ENCODE data around the gene KRTAP4-5. TPM values are rescaled to one million over a fixed set of nuclear protein-coding genes. Genes with fewer than 3 reads are reported as not detected.

The KRTAP4-5 gene
- total RNA-seq = not detected in 2 replicates

DNA sequence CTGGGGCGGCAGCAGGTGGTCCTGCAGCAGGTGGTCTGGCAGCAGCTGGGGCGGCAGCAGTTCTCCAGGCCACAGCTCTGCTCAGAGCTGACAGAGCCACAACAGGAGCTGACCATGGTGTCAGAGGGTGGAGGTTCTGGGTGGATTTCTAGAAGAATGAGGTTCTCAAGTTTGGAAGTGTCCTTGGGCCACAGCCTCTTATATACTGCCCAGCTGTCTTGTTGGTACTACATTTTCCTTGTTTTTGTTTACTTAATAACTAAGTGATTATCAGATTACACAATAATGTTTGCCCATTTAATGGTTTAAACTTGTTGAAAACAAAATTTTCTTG lies at the start of gene KRTAP4-5:
KRTAP4-5 (minus strand) TSS at position 174 of the 334 bp plus-strand sequence; CDS start at position 116, 58 bp downstream.

DNA sequence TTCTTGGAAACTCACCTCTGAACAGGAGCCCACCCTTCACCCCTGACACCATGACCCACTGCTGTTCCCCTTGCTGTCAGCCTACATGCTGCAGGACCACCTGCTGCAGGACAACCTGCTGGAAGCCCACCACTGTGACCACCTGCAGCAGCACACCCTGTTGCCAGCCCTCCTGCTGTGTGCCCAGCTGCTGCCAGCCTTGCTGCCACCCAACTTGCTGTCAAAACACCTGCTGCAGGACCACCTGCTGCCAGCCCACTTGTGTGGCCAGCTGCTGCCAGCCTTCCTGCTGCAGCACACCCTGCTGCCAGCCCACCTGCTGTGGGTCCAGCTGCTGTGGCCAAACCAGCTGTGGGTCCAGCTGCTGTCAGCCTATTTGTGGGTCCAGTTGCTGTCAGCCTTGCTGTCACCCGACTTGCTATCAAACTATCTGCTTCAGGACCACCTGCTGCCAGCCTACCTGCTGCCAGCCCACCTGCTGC lies 40.3 kb upstream of the KRTAP4-5 start, which contains the start of gene KRTAP9-1:
KRTAP9-1 (plus strand) TSS at position 51 of the 482 bp plus-strand sequence; CDS start at position 51, 0 bp downstream.

DNA sequence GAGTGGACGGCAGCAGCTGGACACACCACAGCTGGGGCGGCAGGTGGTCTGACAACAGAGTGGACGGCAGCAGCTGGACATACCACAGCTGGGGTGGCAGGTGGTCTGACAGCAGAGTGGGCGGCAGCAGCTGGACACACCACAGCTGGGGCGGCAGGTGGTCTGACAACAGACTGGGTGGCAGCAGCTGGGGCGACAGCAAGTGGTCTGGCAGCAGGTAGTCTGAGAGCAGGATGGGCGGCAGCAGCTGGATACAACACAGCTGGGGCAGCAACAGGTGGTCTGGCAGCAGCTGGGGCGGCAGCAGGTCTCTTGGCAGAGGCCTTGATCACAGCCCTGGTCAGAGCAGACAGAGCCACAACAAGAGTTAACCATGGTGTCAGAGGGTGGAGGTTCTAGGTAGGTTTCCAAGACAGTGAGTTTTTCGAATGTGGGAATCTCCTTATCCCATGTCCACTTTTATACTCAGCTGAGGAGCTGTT lies 34.9 kb upstream of the KRTAP4-5 start, which contains the start of gene KRTAP4-1:
KRTAP4-1 (minus strand) TSS at position 432 of the 482 bp plus-strand sequence; CDS start at position 375, 57 bp downstream.

DNA sequence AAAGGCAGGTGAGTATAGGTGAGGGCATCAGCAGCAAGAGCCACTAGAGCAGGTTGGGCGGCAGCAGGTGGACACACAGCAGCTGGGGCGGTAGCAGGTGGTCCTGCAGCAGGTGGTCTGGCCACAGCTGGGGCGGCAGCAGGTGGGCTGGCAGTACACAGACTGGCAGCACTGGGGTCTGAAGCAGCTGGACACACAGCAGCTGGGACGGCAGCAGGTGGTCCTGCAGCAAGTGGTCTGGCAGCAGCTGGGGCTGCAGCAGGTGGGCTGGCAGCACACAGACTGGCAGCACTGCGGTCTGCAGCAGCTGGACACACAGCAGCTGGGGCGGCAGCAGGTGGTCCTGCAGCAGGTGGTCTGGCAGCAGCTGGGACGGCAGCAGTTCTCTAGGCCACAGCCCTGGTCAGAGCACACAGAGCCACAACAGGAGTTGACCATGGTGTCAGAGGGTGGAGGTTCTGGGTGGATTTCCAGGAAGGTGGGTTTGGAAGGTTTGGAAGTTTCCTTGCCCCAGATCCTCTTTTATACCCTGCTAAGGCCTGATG lies 28.2 kb upstream of the KRTAP4-5 start, which contains the start of gene KRTAP4-2:
KRTAP4-2 (minus strand) TSS at position 495 of the 545 bp plus-strand sequence; CDS start at position 438, 57 bp downstream.

DNA sequence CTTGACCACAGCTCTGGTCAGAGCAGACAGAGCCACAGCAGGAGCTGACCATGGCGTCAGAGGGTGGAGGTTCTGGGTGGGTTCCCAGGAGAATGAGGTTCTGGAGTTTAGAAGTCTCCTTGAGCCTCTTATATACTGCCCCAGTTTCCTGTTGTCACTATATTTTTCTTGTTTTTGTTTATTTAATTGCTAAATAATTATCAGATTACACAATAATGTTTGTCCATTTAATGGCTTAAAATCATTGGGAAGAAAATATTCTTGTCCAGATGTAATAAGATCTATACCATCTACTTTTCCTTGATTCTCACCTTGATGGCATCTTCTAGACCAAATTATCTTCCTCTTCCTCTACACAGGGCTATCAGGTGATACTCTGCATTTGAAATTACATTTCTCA lies 18.5 kb upstream of the KRTAP4-5 start, which contains the start of gene KRTAP4-3:
KRTAP4-3 (minus strand) TSS at position 101 of the 400 bp plus-strand sequence; CDS start at position 52, 49 bp downstream.

DNA sequence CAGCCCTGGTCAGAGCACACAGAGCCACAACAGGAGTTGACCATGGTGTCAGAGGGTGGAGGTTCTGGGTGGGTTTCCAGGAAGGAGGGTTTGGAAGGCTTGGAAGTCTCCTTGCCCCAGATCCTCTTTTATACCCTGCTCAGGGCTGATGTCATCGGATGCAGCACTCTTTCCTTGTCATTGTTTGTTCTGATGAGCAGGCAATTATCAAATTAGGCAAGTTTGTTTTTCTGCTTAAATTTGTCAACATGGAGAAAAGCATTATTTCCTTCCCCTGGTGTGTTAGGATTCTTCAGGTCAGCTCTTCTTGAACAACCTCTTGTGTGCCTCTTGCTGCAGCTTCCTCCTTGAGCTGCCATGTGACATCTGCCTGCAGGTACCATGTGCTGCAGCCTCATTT lies 11.0 kb upstream of the KRTAP4-5 start, which contains the start of gene KRTAP4-4:
KRTAP4-4 (minus strand) TSS at position 101 of the 400 bp plus-strand sequence; CDS start at position 44, 57 bp downstream.

DNA sequence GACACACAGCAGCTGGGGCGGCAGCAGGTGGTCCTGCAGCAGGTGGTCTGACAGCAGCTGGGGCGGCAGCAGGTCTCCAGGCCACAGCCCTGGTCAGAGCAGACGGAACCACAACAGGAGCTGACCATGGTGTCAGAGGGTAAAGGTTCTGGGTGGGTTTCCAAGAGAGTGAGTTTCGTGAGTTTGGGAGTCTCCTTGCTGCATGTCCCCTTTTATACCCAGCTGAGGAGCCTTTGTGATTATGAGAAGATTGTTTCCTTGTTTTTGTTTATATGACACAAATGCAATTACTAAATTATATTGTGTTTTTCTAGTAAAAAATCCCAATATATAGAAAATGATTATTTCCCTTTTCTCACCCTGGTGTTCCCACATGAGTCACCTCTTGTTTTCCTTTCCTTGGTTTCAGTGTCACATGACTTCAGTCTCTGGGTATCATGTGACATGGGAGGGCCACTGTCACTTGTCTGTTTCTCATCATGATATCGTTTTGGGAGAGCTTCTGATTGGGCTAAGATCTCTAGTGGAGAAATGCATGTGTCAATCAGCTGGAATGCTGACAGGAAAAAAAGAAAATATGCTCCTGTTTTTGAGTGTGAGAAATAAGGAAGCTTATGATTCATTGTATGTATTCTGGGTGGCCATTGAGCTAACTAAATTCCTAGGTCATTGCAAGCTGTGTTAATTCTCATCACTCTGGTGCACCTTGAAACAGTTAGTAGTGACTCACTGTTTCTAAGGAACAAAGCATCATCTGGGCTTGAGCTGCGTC lies 9.1 kb downstream of the KRTAP4-5 start, which contains the start of gene KRTAP4-6:
KRTAP4-6 (minus strand) TSS at position 185 of the 772 bp plus-strand sequence; CDS start at position 128, 57 bp downstream.

DNA sequence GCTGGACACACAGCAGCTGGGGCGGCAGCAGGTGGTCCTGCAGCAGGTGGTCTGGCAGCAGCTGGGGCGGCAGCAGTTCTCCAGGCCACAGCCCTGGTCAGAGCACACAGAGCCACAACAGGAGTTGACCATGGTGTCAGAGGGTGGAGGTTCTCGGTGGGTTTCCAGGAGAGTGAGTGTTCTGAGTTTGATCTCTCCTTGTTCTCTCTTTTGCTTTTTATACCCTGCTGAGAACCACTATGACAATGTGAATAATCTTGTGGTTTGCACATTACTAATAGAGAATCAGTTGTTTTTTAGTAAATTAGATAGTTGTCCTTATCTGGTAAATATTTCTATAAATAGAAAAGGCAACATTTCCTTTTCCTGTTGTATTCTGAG lies 25.6 kb downstream of the KRTAP4-5 start, which contains the start of gene KRTAP4-12:
KRTAP4-12 (minus strand) TSS at position 192 of the 381 bp plus-strand sequence; CDS start at position 132, 60 bp downstream.

DNA sequence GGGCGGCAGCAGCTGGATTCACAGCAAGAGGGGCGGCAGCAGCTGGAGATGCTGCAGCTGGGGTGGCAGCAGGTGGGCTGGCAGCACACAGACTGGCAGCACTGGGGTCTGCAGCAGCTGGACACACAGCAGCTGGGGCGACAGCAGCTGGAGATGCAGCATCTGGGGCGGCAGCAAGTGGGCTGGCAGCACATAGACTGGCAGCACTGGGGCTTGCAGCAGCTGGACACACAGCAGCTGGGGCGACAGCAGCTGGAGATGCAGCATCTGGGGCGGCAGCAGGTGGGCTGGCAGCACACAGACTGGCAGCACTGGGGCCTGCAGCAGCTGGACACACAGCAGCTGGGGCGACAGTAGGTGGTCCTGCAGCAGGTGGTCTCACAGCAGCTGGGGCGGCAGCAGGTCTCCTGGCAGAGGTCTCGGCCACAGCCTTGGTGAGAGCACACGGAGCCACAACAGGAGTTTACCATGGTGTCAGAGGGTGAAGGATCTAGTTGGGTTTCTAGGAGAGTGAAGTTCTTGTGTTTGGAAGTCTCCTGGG lies 31.7 kb downstream of the KRTAP4-5 start, which contains the start of gene KRTAP4-11:
KRTAP4-11 (minus strand) TSS at position 528 of the 541 bp plus-strand sequence; CDS start at position 470, 58 bp downstream.

DNA sequence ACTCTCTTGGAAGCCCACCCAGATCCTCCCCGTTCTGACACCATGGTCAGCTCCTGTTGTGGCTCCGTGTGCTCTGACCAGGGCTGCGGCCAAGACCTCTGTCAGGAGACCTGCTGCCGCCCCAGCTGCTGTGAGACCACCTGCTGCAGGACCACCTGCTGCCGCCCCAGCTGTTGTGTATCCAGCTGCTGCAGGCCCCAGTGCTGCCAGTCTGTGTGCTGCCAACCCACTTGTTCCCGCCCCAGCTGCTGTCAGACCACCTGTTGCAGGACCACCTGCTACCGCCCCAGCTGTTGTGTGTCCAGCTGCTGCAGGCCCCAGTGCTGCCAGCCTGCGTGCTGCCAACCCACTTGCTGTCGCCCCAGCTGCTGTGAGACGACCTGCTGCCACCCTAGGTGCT lies 44.3 kb downstream of the KRTAP4-5 start, which contains the start of gene KRTAP4-9:
KRTAP4-9 (plus strand) TSS at position 43 of the 400 bp plus-strand sequence; CDS start at position 43, 0 bp downstream.

DNA sequence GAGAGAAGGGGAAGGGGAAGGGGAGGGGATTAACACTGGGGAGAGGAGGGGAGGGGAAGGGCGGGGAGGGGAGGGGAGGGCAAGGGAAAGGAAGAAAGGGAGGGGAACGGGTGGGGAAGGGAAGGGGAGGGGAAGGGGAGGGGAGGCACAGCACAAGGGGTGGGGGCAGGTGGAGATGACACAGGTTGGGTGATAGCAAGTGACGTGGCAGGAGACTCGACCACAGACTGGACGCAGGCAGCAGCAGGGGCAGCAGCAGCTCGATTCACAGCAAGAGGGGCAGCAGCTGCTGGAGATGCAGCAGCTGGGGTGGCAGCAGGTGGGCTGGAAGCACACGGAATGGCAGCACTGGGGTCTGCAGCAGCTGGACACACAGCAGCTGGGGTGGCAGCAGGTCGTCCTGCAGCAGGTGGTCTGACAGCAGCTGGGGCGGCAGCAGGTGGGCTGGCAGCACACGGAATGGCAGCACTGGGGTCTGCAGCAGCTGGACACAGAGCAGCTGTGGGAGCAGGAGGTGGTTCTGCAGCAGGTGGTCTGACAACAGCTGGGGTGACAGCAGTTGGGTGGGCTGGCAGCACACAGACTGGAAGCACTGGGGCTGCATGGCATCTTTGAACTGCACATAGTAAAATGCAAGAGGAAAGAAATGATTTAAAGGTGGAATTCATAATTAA lies 47.9 kb downstream of the KRTAP4-5 start, which contains the start of gene KRTAP4-16:
KRTAP4-16 (minus strand) TSS at position 624 of the 674 bp plus-strand sequence; CDS start at position 624, 0 bp downstream.

Small RNA genes within 50 kb of the gene (small RNA-seq; reads per million reads assigned to genes)
- not detected for gene KRTAP4-17P

Other genes with a start within 250 kb of the KRTAP4-5 start
- not detected in 2 replicates for gene KRT23, start 212.2 kb downstream of the KRTAP4-5 start, total RNA-seq
- gene KRT39, start 182.9 kb downstream of the KRTAP4-5 start, total RNA-seq = not detected in 2 replicates
- gene KRT40, start 165.5 kb downstream of the KRTAP4-5 start, total RNA-seq = not detected in 2 replicates
- not detected in 2 replicates for gene KRTAP3-3, start 155.7 kb downstream of the KRTAP4-5 start, total RNA-seq
- not detected in 2 replicates for gene KRTAP3-2, start 149.9 kb downstream of the KRTAP4-5 start, total RNA-seq
- not detected in 2 replicates for gene KRTAP3-1, start 140.7 kb downstream of the KRTAP4-5 start, total RNA-seq
- not detected in 2 replicates for gene KRTAP1-5, start 122.6 kb downstream of the KRTAP4-5 start, total RNA-seq
- not detected in 2 replicates for gene KRTAP1-4, start 119.6 kb downstream of the KRTAP4-5 start, total RNA-seq
- gene KRTAP1-3, start 115.0 kb downstream of the KRTAP4-5 start, total RNA-seq = not detected in 2 replicates
- not detected in 2 replicates for gene KRTAP1-1, start 108.4 kb downstream of the KRTAP4-5 start, total RNA-seq
- gene KRTAP2-1, start 102.5 kb downstream of the KRTAP4-5 start, total RNA-seq = not detected in 2 replicates
- gene KRTAP2-2, start 94.6 kb downstream of the KRTAP4-5 start, total RNA-seq = not detected in 2 replicates
- not detected in 2 replicates for gene KRTAP2-3, start 89.7 kb downstream of the KRTAP4-5 start, total RNA-seq
- gene KRTAP2-4, start 83.9 kb downstream of the KRTAP4-5 start, total RNA-seq = not detected in 2 replicates
- not detected in 2 replicates for gene KRTAP4-7, start 65.7 kb downstream of the KRTAP4-5 start, total RNA-seq
- gene KRTAP4-8, start 51.7 kb downstream of the KRTAP4-5 start, total RNA-seq = not detected in 2 replicates
- gene KRTAP4-16, start 47.6 kb downstream of the KRTAP4-5 start, total RNA-seq = not detected in 2 replicates
- gene KRTAP4-9, start 44.4 kb downstream of the KRTAP4-5 start, total RNA-seq = not detected in 2 replicates
- gene KRTAP4-11, start 31.5 kb downstream of the KRTAP4-5 start, total RNA-seq = not detected in 2 replicates
- gene KRTAP4-12, start 25.6 kb downstream of the KRTAP4-5 start, total RNA-seq = not detected in 2 replicates
- not detected in 2 replicates for gene KRTAP4-6, start 9.3 kb downstream of the KRTAP4-5 start, total RNA-seq
- not detected in 2 replicates for gene KRTAP4-4, start 10.9 kb upstream of the KRTAP4-5 start, total RNA-seq
- gene KRTAP4-3, start 18.4 kb upstream of the KRTAP4-5 start, total RNA-seq = not detected in 2 replicates
- not detected in 2 replicates for gene KRTAP4-2, start 28.4 kb upstream of the KRTAP4-5 start, total RNA-seq
- not detected in 2 replicates for gene KRTAP4-1, start 35.1 kb upstream of the KRTAP4-5 start, total RNA-seq
- not detected in 2 replicates for gene KRTAP9-1, start 40.1 kb upstream of the KRTAP4-5 start, total RNA-seq
- not detected in 2 replicates for gene KRTAP9-2, start 76.8 kb upstream of the KRTAP4-5 start, total RNA-seq
- gene KRTAP9-3, start 82.6 kb upstream of the KRTAP4-5 start, total RNA-seq = not detected in 2 replicates
- not detected in 2 replicates for gene KRTAP9-8, start 88.2 kb upstream of the KRTAP4-5 start, total RNA-seq
- not detected in 2 replicates for gene KRTAP9-4, start 99.9 kb upstream of the KRTAP4-5 start, total RNA-seq
- not detected in 2 replicates for gene KRTAP9-9, start 105.6 kb upstream of the KRTAP4-5 start, total RNA-seq
- not detected in 2 replicates for gene KRTAP9-6, start 115.6 kb upstream of the KRTAP4-5 start, total RNA-seq
- gene KRTAP9-7, start 125.9 kb upstream of the KRTAP4-5 start, total RNA-seq = not detected in 2 replicates
- not detected in 2 replicates for gene KRTAP29-1, start 153.0 kb upstream of the KRTAP4-5 start, total RNA-seq
- gene KRTAP16-1, start 159.5 kb upstream of the KRTAP4-5 start, total RNA-seq = not detected in 2 replicates
- not detected in 2 replicates for gene KRTAP17-1, start 165.9 kb upstream of the KRTAP4-5 start, total RNA-seq
- not detected in 2 replicates for gene KRT33A, start 201.0 kb upstream of the KRTAP4-5 start, total RNA-seq
- gene KRT33B, start 220.0 kb upstream of the KRTAP4-5 start, total RNA-seq = not detected in 2 replicates
- gene KRT34, start 232.5 kb upstream of the KRTAP4-5 start, total RNA-seq = not detected in 2 replicates
- not detected in 2 replicates for gene KRT31, start 247.8 kb upstream of the KRTAP4-5 start, total RNA-seq